Thyroid gland (tissue), 4 donors: ENCODE data around the gene PANK1. TPM values are rescaled to one million over a fixed set of nuclear protein-coding genes. Genes with fewer than 3 reads are reported as not detected.

ENCODE experiments used
- DNase-seq, 2 donors: peaks; one replicate each; pipeline ENCODE4 v3.0.0-alpha.2; 2019
- H3K27ac ChIP-seq, 3 donors: fragments of 200-600 bp; sonication (generic); 1 replicate in 2 of 3; 2 replicates in 1 of 3; pipeline ENCODE4 v1.5.1; 2016 to 2019; ENCODE audit warnings: mild to moderate bottlenecking in 1 of 3, moderate library complexity in 1 of 3
- H3K27me3 ChIP-seq: fragments of 200-600 bp; sonication (generic); one replicate; pipeline ENCODE4 v1.5.1; 2019
- H3K36me3 ChIP-seq, 2 donors: fragments of 200-600 bp; sonication (generic); one replicate each; pipeline ENCODE4 v1.5.1; 2016 to 2019
- H3K4me1 ChIP-seq, 2 donors: fragments of 200-600 bp; sonication (generic); one replicate each; pipeline ENCODE4 v1.5.1; 2017 to 2019
- H3K4me3 ChIP-seq, 3 donors: fragments of 200-600 bp; sonication (generic); replicated peaks in 1 of 3; 1 replicate in 2 of 3; 2 replicates in 1 of 3; pipeline ENCODE4 v1.5.1; 2016; ENCODE audit warnings: mild to moderate bottlenecking in 1 of 3
- H3K9me3 ChIP-seq: fragments of 200-600 bp; sonication (generic); one replicate; pipeline ENCODE4 v1.5.1; 2017
- CTCF ChIP-seq, 6 experiments: fragments of 200-600 bp in 3 of 6; fragments of 450-650 bp in 3 of 6; sonication (generic) in 3 of 6; IDR thresholded peaks; one replicate each; pipeline ENCODE4 v1.5.1; 2016 to 2019; ENCODE audit warnings: antibody characterized with exemption in 6 of 6, mild to moderate bottlenecking in 2 of 6, inconsistent platforms in 1 of 6, moderate library complexity in 1 of 6
- POLR2A ChIP-seq, 2 donors: fragments of 450-650 bp; IDR thresholded peaks; one replicate each; pipeline ENCODE4 v1.6.1; 2017; ENCODE audit warnings: antibody characterized with exemption in 2 of 2, mild to moderate bottlenecking in 2 of 2, moderate library complexity in 1 of 2
- WGBS, 2 donors: methylation state at CpG; one replicate each; pipeline ENCODE4 v1.1.5; 2017; 5-methylcytosine and 5-hydroxymethylcytosine counted together
- intact Hi-C: fragments of 100-400 bp; cut with DNase I; formaldehyde crosslinking; loops from one replicate; pipeline ENCODE4 v1.15.1; 2023
- total RNA-seq, 4 donors: library from RNA; depleted of rRNA; stranded (reverse); fragments of >200 nt; gene quantifications; one replicate each; pipeline ENCODE4 v1.2.3, GENCODE V29; 2016

Gene PANK1
- total RNA-seq, 4 donors from 2014 or later = 20.6 to 40.6 (median 26.9) TPM

DNA sequence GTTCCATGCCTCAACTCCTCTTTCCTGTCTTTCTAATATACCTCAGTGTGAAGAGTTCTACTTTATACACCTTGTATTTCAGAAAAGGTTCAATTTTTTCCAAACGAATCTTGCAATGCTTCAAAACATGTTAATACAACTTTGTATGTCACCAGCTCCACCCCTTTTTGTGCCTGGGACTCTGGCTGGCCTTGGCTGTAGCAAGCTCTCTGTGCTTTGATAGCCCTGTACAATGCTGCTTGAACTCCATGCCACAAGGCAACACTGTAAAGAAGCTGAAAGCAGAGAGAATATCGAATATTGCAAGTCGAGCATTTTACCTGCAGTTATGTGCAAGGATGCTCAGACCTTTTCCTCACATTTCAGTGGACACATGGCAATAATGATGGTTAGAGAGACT lies 52.5 kb downstream of the PANK1 start:
- H3K9me3 ChIP-seq = no peaks in the 10 kb centered on the region
- no peaks in the 10 kb centered on the region for H3K27me3 ChIP-seq
- peak; percentile 31 to 38 for DNase-seq
- no peak overlapping the region for H3K4me3 ChIP-seq
- intact Hi-C loops = no loop called here
- TF ChIP-seq CTCF (IDR thresholded peaks at IDR 0.05) = no peak
- peak in 1 of 2 donors; percentile 29 for TF ChIP-seq POLR2A (IDR thresholded peaks at IDR 0.05)
- no peaks in the 10 kb centered on the region for H3K36me3 ChIP-seq
- 76 to 78% methylated on average over 3 of the region's 3 CpGs for WGBS, 2 donors
- peak overlapping the region; percentile 89 to 98 (median 93) for H3K27ac ChIP-seq
- H3K4me1 ChIP-seq = peaks cover 38 to 63% of the 10 kb centered on the region in 2 donors

DNA sequence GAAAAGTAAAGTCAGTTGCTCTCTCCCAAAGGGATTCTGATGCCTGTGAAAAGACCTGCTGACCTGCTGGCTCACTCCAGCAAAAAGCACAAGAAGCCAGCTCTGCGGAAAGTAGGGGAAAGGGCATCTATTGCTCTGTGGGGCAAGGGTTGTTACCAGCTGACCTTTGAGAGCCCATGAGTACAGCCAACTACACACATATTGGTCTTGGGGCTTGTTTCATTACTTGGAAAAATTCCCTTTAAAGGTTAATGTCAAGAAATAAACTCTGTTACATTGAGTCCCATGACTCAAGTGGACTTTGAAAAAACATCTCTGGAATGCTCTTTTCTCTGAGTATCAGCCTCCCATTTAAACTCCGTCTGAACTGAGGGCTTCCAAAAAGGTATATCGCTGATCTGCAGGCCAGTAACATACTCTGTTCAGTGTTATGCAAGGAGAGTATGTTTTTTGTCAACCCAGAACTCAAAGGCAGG lies 53.2 kb downstream of the PANK1 start:
- intact Hi-C loops = no loop called here
- Histone ChIP-seq H3K4me1 (peaks cover 38 to 63% of the 10 kb centered on the region in 2 donors), H3K27me3 (no peaks in the 10 kb centered on the region), H3K9me3 (no peaks in the 10 kb centered on the region), H3K36me3 (no peaks in the 10 kb centered on the region), H3K27ac (peak overlapping the region; percentile 89 to 98 (median 93)), H3K4me3 (no peak overlapping the region)
- 19 to 23% methylated on average over 3 of the region's 3 CpGs for WGBS, 2 donors
- peak; percentile 80 to 83 for DNase-seq
- peak in 1 of 2 donors; percentile 67 for TF ChIP-seq POLR2A (IDR thresholded peaks at IDR 0.05)
- no peak for TF ChIP-seq CTCF (IDR thresholded peaks at IDR 0.05)

- Histone ChIP-seq H3K27ac (peak overlapping the region; percentile 89 to 98 (median 93)), H3K4me3 (no peak overlapping the region), H3K4me1 (peaks cover 38 to 63% of the 10 kb centered on the region in 2 donors), H3K27me3 (no peaks in the 10 kb centered on the region), H3K36me3 (no peaks in the 10 kb centered on the region), H3K9me3 (no peaks in the 10 kb centered on the region)
- intact Hi-C loops = no loop called here
- 74 to 78% methylated on average over 5 of the region's 5 CpGs for WGBS, 2 donors
- TF ChIP-seq CTCF (IDR thresholded peaks at IDR 0.05) (peak in 2 of 6 experiments; percentile 14 to 39), POLR2A (IDR thresholded peaks at IDR 0.05) (no peak)
- peak; percentile 47 to 49 for DNase-seq
Measured at GRCh38 chr10:89591111-89591795, 53.8 kb downstream of the PANK1 start.

DNA sequence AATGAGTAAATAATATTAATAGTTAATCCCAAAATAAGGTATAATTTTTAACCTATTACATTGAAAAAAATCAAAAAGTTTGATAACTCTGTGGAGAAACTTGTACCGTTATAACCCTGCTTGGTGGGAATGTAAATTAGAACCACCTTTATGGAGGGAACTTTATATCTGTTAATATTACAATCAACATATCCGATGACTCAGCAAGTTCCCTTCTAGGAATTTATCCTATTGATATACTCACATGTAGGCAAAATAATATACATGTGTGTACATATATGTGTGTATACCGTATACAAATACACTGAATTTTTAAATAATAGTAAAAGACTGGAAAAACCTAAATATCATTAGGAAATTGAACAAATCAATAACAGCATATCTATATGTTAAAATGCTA lies 54.7 kb downstream of the PANK1 start:
- TF ChIP-seq POLR2A (IDR thresholded peaks at IDR 0.05) (no peak), CTCF (IDR thresholded peaks at IDR 0.05) (no peak)
- 80 to 99% methylated on average over 3 of the region's 3 CpGs for WGBS, 2 donors

DNA sequence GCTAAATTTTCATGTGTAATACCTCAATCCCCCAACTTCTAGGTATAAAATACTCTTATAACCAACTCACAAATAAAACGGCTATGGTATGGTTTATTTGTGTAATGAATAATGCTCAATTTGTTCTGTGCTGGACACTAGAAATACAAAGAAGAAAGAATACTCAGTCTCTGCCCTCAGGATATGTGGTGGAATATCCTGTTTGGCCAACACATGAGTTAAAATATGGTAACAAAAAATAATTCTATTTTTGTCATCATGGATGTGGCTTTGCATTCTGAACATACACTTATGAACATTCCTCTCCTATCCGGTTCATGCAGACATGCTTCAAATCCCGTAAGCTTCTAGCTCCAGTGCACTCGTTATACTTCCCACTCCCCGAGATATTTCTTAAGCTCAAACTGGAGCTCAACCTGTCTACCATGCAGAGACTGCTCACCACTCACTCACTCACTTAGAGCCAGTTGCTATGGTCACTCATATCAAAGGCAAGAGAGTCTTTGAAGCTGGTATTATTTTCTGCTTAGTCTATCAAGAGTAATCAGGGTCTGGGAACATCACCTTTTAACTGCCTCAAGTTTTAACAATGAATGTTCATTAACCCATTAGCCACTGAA lies 55.8 kb downstream of the PANK1 start:
- H3K4me1 ChIP-seq = peaks cover 29 to 53% of the 10 kb centered on the region in 2 donors
- DNase-seq = no peak
- H3K27me3 ChIP-seq = no peaks in the 10 kb centered on the region
- 40 to 54% methylated on average over 5 of the region's 5 CpGs for WGBS, 2 donors
- no peak for TF ChIP-seq CTCF (IDR thresholded peaks at IDR 0.05)
- no peak for TF ChIP-seq POLR2A (IDR thresholded peaks at IDR 0.05)
- no peaks in the 10 kb centered on the region for H3K36me3 ChIP-seq
- peak overlapping the region in 1 of 3 donors; percentile 3 for H3K27ac ChIP-seq
- intact Hi-C loops = no loop called here
- H3K4me3 ChIP-seq = no peak overlapping the region
- H3K9me3 ChIP-seq = no peaks in the 10 kb centered on the region

More for the DNA sequence above, 54.7 kb downstream of the PANK1 start:
- no peak overlapping the region for H3K4me3 ChIP-seq
- intact Hi-C loops = no loop called here
- no peaks in the 10 kb centered on the region for H3K27me3 ChIP-seq
- DNase-seq = no peak
- peak overlapping the region in 2 of 3 donors; percentile 93 to 98 for H3K27ac ChIP-seq
- H3K9me3 ChIP-seq = no peaks in the 10 kb centered on the region
- peaks cover 38 to 63% of the 10 kb centered on the region in 2 donors for H3K4me1 ChIP-seq
- H3K36me3 ChIP-seq = no peaks in the 10 kb centered on the region
